IMR-90 (cell line): ENCODE measurements around the gene APOOL. TPM values are rescaled to one million over a fixed set of nuclear protein-coding genes. Genes with fewer than 3 reads are reported as not detected.

Source experiments
- ATAC-seq: fragments of 200-7000 bp; cut with Tn5 transposase; 2 replicates; pipeline ENCODE4 v1.9.1; 2020; ENCODE audit warnings: low read depth, mild to moderate bottlenecking, moderate library complexity
- BruUV-seq: library from RNA; stranded (reverse); fragments of 400-500 nt; replicated peaks from 2 replicates; lab custom pipeline; 2021; lab: Mats Ljungman, UMichigan
- CTCF ChIA-PET: fragments of 300-600 bp; formaldehyde crosslinking; extraction: SDS; loops from one replicate; lab custom pipeline; 2021; ENCODE audit warnings: antibody characterized with exemption; lab: Yijun Ruan, JAX
- POLR2A ChIA-PET: fragments of 300-600 bp; sonication (Branson Sonifier 250); formaldehyde crosslinking; loops from one replicate; lab custom pipeline; 2022; ENCODE audit warnings: antibody characterized with exemption; ENCODE audit not compliant: unreplicated experiment; lab: Charles Lee
- DNase-seq: peaks from one replicate; pipeline ENCODE4 v3.0.0; 2013
- H2AFZ ChIP-seq: replicated peaks from 2 replicates; pipeline ENCODE3; 2013; ENCODE audit warnings: low read length, mild to moderate bottlenecking; ENCODE audit not compliant: poor library complexity
- H2AK5ac ChIP-seq: 2 replicates; pipeline ENCODE4 v1.6.1; 2013; ENCODE audit warnings: low read depth, low read length, inconsistent platforms
- H2AK9ac ChIP-seq: replicated peaks from 2 replicates; pipeline ENCODE3; 2013; ENCODE audit warnings: mild to moderate bottlenecking, low read depth, low read length, moderate library complexity; ENCODE audit not compliant: poor library complexity
- H2BK120ac ChIP-seq: 2 replicates; pipeline ENCODE4 v1.6.1; 2013; ENCODE audit warnings: low read depth, low read length, inconsistent platforms
- H2BK15ac ChIP-seq: 3 replicates; pipeline ENCODE4 v1.6.1; 2013; ENCODE audit warnings: low read depth, low read length, inconsistent platforms
- H2BK20ac ChIP-seq: 2 replicates; pipeline ENCODE4 v1.6.1; 2013; ENCODE audit warnings: low read depth, mild to moderate bottlenecking, inconsistent platforms, low read length, moderate library complexity
- H2BK5ac ChIP-seq: 2 replicates; pipeline ENCODE4 v1.6.1; 2013; ENCODE audit warnings: mild to moderate bottlenecking, low read depth, low read length, inconsistent platforms; ENCODE audit not compliant: poor library complexity, severe bottlenecking
- H3K14ac ChIP-seq: replicated peaks from 2 replicates; pipeline ENCODE4 v1.6.1; 2013; ENCODE audit warnings: low read depth, low read length, inconsistent platforms
- H3K18ac ChIP-seq: 2 replicates; pipeline ENCODE4 v1.6.1; 2013; ENCODE audit warnings: low read depth, low read length, control low read depth
- H3K23ac ChIP-seq: 2 replicates; pipeline ENCODE4 v1.6.1; 2013; ENCODE audit warnings: low read depth, low read length, inconsistent platforms
- H3K27ac ChIP-seq: 2 replicates; pipeline ENCODE4 v1.5.1; 2013; ENCODE audit warnings: mild to moderate bottlenecking, control low read depth, low read length; ENCODE audit not compliant: insufficient read depth
- H3K27me3 ChIP-seq: 2 replicates; pipeline ENCODE4 v1.6.1; 2013; ENCODE audit warnings: low read length; ENCODE audit not compliant: control insufficient read depth, insufficient read depth
- H3K36me3 ChIP-seq: 2 replicates; pipeline ENCODE4 v1.6.1; 2013; ENCODE audit warnings: low read length, mixed read lengths; ENCODE audit not compliant: control insufficient read depth, insufficient read depth
- H3K4ac ChIP-seq: 2 replicates; pipeline ENCODE4 v1.6.1; 2013; ENCODE audit warnings: low read depth, low read length, inconsistent platforms
- H3K4me1 ChIP-seq: 2 replicates; pipeline ENCODE4 v1.6.1; 2013; ENCODE audit warnings: low read length, mixed read lengths; ENCODE audit not compliant: control insufficient read depth, insufficient read depth
- H3K4me2 ChIP-seq: 2 replicates; pipeline ENCODE4 v1.6.1; 2013; ENCODE audit warnings: low read depth, mild to moderate bottlenecking, control low read depth, low read length, moderate library complexity
- H3K4me3 ChIP-seq: 2 replicates; pipeline ENCODE4 v1.5.1; 2013; ENCODE audit warnings: low read depth, mild to moderate bottlenecking, control low read depth, low read length, moderate library complexity; ENCODE audit not compliant: insufficient read depth
- H3K56ac ChIP-seq: 2 replicates; pipeline ENCODE4 v1.6.1; 2013; ENCODE audit warnings: low read length, inconsistent platforms; ENCODE audit not compliant: insufficient read depth; ENCODE audit errors: extremely low read depth
- H3K79me1 ChIP-seq, 2 experiments: 2 replicates each; pipeline ENCODE4 v1.6.1; 2013; ENCODE audit warnings: low read length in 2 of 2, inconsistent platforms in 1 of 2, low read depth in 1 of 2
- H3K9ac ChIP-seq: 2 replicates; pipeline ENCODE4 v1.6.1; 2013; ENCODE audit warnings: low read depth, low read length, control low read depth
- H3K9me1 ChIP-seq: 2 replicates; pipeline ENCODE4 v1.6.1; 2013; ENCODE audit warnings: low read length, inconsistent platforms; ENCODE audit not compliant: insufficient read depth
- H3K9me3 ChIP-seq: 2 replicates; pipeline ENCODE4 v1.6.1; 2013; ENCODE audit warnings: low read length; ENCODE audit not compliant: control insufficient read depth, insufficient read depth
- H4K20me1 ChIP-seq: 2 replicates; pipeline ENCODE4 v1.6.1; 2013; ENCODE audit warnings: low read length, inconsistent platforms; ENCODE audit not compliant: insufficient read depth
- H4K5ac ChIP-seq: 2 replicates; pipeline ENCODE4 v1.6.1; 2013; ENCODE audit warnings: mild to moderate bottlenecking, low read depth, low read length, control low read depth
- H4K8ac ChIP-seq, 2 experiments: 2 replicates each; pipeline ENCODE4 v1.6.1; 2013; ENCODE audit warnings: low read depth in 2 of 2, low read length in 2 of 2, control low read depth in 1 of 2, inconsistent platforms in 1 of 2
- H4K91ac ChIP-seq: 2 replicates; pipeline ENCODE4 v1.6.1; 2013; ENCODE audit warnings: low read depth, low read length, inconsistent platforms; ENCODE audit not compliant: insufficient read depth
- BHLHE40 ChIP-seq: fragments of 150-350 bp; IDR thresholded peaks from 2 replicates; pipeline ENCODE4 v1.6.1; 2016; ENCODE audit warnings: mild to moderate bottlenecking, low read depth, low read length
- CEBPB ChIP-seq: IDR thresholded peaks from 2 replicates; pipeline ENCODE4 v1.6.1; 2012; ENCODE audit warnings: low read depth, low read length, improper control_type of control experiment
- CHD1 ChIP-seq: IDR thresholded peaks from 2 replicates; pipeline ENCODE4 v1.6.1; 2012; ENCODE audit warnings: low read depth, low read length, improper control_type of control experiment
- FOS ChIP-seq: fragments of 150-350 bp; IDR thresholded peaks from 2 replicates; pipeline ENCODE4 v1.6.1; 2016; ENCODE audit warnings: low read depth, low read length
- MAFK ChIP-seq: IDR thresholded peaks from 2 replicates; pipeline ENCODE4 v1.6.1; 2012; ENCODE audit warnings: low read depth, low read length, improper control_type of control experiment
- MXI1 ChIP-seq: IDR thresholded peaks from 2 replicates; pipeline ENCODE4 v1.6.1; 2012; ENCODE audit warnings: low read depth, mild to moderate bottlenecking, low read length, moderate library complexity, borderline replicate concordance
- NFE2L2 ChIP-seq: fragments of 150-350 bp; IDR thresholded peaks from 2 replicates; pipeline ENCODE4 v1.6.1; 2016; ENCODE audit warnings: low read depth, mild to moderate bottlenecking, low read length
- POLR2A ChIP-seq: IDR thresholded peaks from 2 replicates; pipeline ENCODE4 v1.6.1; 2012; ENCODE audit warnings: mild to moderate bottlenecking, low read depth, low read length
- RAD21 ChIP-seq: IDR thresholded peaks from 2 replicates; pipeline ENCODE4 v1.6.1; 2012; ENCODE audit warnings: low read length, improper control_type of control experiment
- RFX5 ChIP-seq: IDR thresholded peaks from 2 replicates; pipeline ENCODE4 v1.8.0; 2012; ENCODE audit warnings: low read depth, mild to moderate bottlenecking, low read length, moderate library complexity
- SMC3 ChIP-seq: fragments of 150-350 bp; IDR thresholded peaks from 2 replicates; pipeline ENCODE4 v1.6.1; 2016; ENCODE audit warnings: low read depth, mild to moderate bottlenecking, antibody characterized with exemption, low read length, moderate library complexity
- dilution Hi-C: fragments of 300-500 bp; cut with HindIII; formaldehyde crosslinking; loops from one replicate; pipeline ENCODE4 v1.14.3; 2018; ENCODE audit warnings: low sequenced_read_pairs; ENCODE audit not compliant: unreplicated experiment
- in situ Hi-C: fragments of 300-500 bp; cut with MboI; formaldehyde crosslinking; loops from 3 replicates; pipeline ENCODE4 v1.14.3; 2019; ENCODE audit warnings: low sequenced_read_pairs, inconsistent platforms, mixed read lengths
- intact Hi-C: fragments of 100-400 bp; cut with micrococcal nuclease; formaldehyde crosslinking; loops from 2 replicates; pipeline ENCODE4 v1.10.0; 2022
- polyA plus RNA-seq, 3 experiments: library from polyadenylated mRNA; depleted of rRNA; stranded (reverse); fragments of >200 nt; gene quantifications; 2 replicates each; pipeline ENCODE4 v1.2.3, GENCODE V29; 2012; ENCODE audit warnings: low replicate concordance in 1 of 3
- total RNA-seq: library from RNA; depleted of rRNA; stranded (reverse); fragments of >200 nt; gene quantifications from 2 replicates; pipeline ENCODE4 v1.2.3, GENCODE V29; 2012
- TF ChIP-seq, protein P1 (sequence below): conservative IDR thresholded peaks from 2 replicates; pipeline ENCODE4 v1.5.1; 2012; ENCODE audit warnings: mild to moderate bottlenecking, low read depth, low read length, improper control_type of control experiment
- TF ChIP-seq, protein P2 (sequence below): fragments of 150-350 bp; IDR thresholded peaks from 2 replicates; pipeline ENCODE4 v1.6.1; 2017; ENCODE audit warnings: mild to moderate bottlenecking, antibody characterized with exemption, low read length, low read depth

APOOL gene
- total and polyA plus RNA-seq, 2 of the 4 experiments (the other 2 are of a cell fraction): 4.6 to 9.7 TPM

DNA sequence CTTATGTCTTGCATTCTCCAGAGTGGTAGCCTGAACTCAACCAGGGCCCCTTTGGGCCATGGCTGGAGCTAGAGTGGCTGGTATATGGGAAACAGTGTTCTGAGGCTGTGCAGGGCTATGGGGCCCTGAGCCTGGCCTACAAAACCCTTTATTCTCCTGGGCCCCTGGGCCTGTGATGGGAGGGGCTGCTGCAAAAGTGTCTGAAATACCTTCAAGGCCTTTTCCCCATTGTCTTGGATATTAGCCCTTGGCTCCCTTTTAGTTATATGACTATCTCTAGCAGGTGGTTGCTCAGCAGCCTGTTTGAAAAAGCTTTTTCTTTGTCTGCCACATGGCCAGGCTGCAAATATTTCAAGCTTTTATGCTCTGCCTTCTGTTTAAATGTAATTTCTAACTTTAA lies 22.5 kb downstream of the APOOL start:
- H3K4me3 ChIP-seq: no peak overlapping the region
- no peak overlapping the region for H4K5ac ChIP-seq
- no peak overlapping the region for H2BK15ac ChIP-seq
- H3K23ac ChIP-seq: no peak overlapping the region
- H3K27me3 ChIP-seq: no peaks in the 10 kb centered on the region
- ATAC-seq (no peak), DNase-seq (no peak)
- no peak overlapping the region for H2BK120ac ChIP-seq
- no peaks in the 10 kb centered on the region for H4K20me1 ChIP-seq
- H4K8ac ChIP-seq: no peak overlapping the region
- no peaks in the 10 kb centered on the region for H3K79me1 ChIP-seq
- H2AK9ac ChIP-seq: no peak overlapping the region
- in situ Hi-C loops: no loop called here
- ChIA-PET CTCF (no interaction called here), POLR2A (no interaction called here)
- H3K56ac ChIP-seq: no peak overlapping the region
- H3K9me1 ChIP-seq: no peaks in the 10 kb centered on the region
- H3K4me1 ChIP-seq: no peaks in the 10 kb centered on the region
- BruUV-seq: no TSS peak
- no peak overlapping the region for H3K4ac ChIP-seq
- no peak overlapping the region for H3K27ac ChIP-seq
- H3K18ac ChIP-seq: no peak overlapping the region
- H3K9me3 ChIP-seq: no peaks in the 10 kb centered on the region
- H2BK20ac ChIP-seq: no peak overlapping the region
- H2BK5ac ChIP-seq: no peak overlapping the region
- H2AFZ ChIP-seq: no peak overlapping the region
- H4K91ac ChIP-seq: no peak overlapping the region
- dilution Hi-C loops: no loop called here
- H3K4me2 ChIP-seq: no peak overlapping the region
- no peak for TF ChIP-seq RFX5
- TF ChIP-seq, protein P1, sequence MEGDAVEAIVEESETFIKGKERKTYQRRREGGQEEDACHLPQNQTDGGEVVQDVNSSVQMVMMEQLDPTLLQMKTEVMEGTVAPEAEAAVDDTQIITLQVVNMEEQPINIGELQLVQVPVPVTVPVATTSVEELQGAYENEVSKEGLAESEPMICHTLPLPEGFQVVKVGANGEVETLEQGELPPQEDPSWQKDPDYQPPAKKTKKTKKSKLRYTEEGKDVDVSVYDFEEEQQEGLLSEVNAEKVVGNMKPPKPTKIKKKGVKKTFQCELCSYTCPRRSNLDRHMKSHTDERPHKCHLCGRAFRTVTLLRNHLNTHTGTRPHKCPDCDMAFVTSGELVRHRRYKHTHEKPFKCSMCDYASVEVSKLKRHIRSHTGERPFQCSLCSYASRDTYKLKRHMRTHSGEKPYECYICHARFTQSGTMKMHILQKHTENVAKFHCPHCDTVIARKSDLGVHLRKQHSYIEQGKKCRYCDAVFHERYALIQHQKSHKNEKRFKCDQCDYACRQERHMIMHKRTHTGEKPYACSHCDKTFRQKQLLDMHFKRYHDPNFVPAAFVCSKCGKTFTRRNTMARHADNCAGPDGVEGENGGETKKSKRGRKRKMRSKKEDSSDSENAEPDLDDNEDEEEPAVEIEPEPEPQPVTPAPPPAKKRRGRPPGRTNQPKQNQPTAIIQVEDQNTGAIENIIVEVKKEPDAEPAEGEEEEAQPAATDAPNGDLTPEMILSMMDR: no peak
- no peak for TF ChIP-seq BHLHE40
- no peak for TF ChIP-seq CEBPB
- TF ChIP-seq FOS: no peak
- TF ChIP-seq, protein P2, sequence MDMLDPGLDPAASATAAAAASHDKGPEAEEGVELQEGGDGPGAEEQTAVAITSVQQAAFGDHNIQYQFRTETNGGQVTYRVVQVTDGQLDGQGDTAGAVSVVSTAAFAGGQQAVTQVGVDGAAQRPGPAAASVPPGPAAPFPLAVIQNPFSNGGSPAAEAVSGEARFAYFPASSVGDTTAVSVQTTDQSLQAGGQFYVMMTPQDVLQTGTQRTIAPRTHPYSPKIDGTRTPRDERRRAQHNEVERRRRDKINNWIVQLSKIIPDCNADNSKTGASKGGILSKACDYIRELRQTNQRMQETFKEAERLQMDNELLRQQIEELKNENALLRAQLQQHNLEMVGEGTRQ: no peak
- no peak for TF ChIP-seq RAD21
- TF ChIP-seq SMC3: no peak
- no peak for TF ChIP-seq MXI1
- no peak for TF ChIP-seq CHD1
- no peak for TF ChIP-seq NFE2L2
- TF ChIP-seq POLR2A: no peak
- no peak for TF ChIP-seq MAFK
- H3K14ac ChIP-seq: no peak overlapping the region
- H3K9ac ChIP-seq: no peak overlapping the region
- intact Hi-C loops: no loop called here
- no peaks in the 10 kb centered on the region for H3K36me3 ChIP-seq
- no peak overlapping the region for H2AK5ac ChIP-seq
